ENCODE measurements around the gene ARHGAP21. TPM values are rescaled to one million over a fixed set of nuclear protein-coding genes. Genes with fewer than 3 reads are reported as not detected.
A peak's percentile ranks its signal among the peaks of the same experiment; 100 is the strongest.
"Not testable (repeated sequence)": the region's sequence is repeated elsewhere in the genome, so short reads cannot be mapped to it uniquely, and the experiment has no call there.

ARHGAP21 gene
- polyA plus RNA-seq, 1 donor (not counting 4 experiments of a cell fraction or from before 2014, with no cell fraction given): 78.5 TPM

- FAIRE-seq (no peak), DNase-seq (ENCODE audit: low read depth, low spot score) (no peak)
- Histone ChIP-seq H3K27me3 (ENCODE audit: control insufficient read depth, extremely low read depth, insufficient read depth, low read length) (no peaks in the 10 kb centered on the region), H3K9me3 (ENCODE audit: control insufficient read depth, low read depth, low read length) (no peaks in the 10 kb centered on the region), H3K4me2 (ENCODE audit: control insufficient read depth, extremely low read depth, insufficient read depth, low read depth, low read length) (no peak overlapping the region), H3K9me1 (ENCODE audit: control insufficient read depth, extremely low read depth, insufficient read depth, low read length) (no peaks in the 10 kb centered on the region), H3K27ac (ENCODE audit: control insufficient read depth, insufficient read depth, low read length) (no peak overlapping the region), H3K36me3 (ENCODE audit: control insufficient read depth in 2 of 2, extremely low read depth in 1 of 2, insufficient read depth in 2 of 2, low read length in 2 of 2) (peaks cover 3 to 10% of the 10 kb centered on the region in 2 experiments), H2AFZ (ENCODE audit: control insufficient read depth, low read length) (no peak overlapping the region), H3K79me2 (ENCODE audit: control insufficient read depth, insufficient read depth, low read length) (no peaks in the 10 kb centered on the region), H3K4me3 (ENCODE audit: control insufficient read depth in 2 of 3, extremely low read depth in 1 of 3, insufficient read depth in 2 of 3, low read depth in 1 of 3, low read length in 3 of 3) (no peak overlapping the region), H3K4me1 (ENCODE audit: control insufficient read depth, extremely low read depth, insufficient read depth, low read length) (peaks cover 7% of the 10 kb centered on the region), H4K20me1 (ENCODE audit: control insufficient read depth, extremely low read depth, insufficient read depth, low read length) (no peaks in the 10 kb centered on the region), H3K9ac (ENCODE audit: control insufficient read depth, extremely low read depth, insufficient read depth, low read length) (no peak overlapping the region)
- dilution Hi-C loops (cut with MboI; ENCODE audit: extremely low pct_ligation_motif_present, low sequenced_read_pairs): no loop called here
- TF ChIP-seq CTCF (optimal IDR thresholded peaks at IDR 0.05 in 1 of 3, IDR thresholded peaks at IDR 0.05 in 1 of 3, conservative IDR thresholded peaks at IDR 0.05 in 1 of 3; ENCODE audit: extremely low read depth in 1 of 3, insufficient read depth in 2 of 3, low read length in 3 of 3) (no peak), EZH2 (IDR thresholded peaks at IDR 0.05; ENCODE audit: low read length) (no peak)
Observed at GRCh38 chr10:24622781-24623301, 100.8 kb downstream of the ARHGAP21 start.

- H3K4me2 ChIP-seq (ENCODE audit: control insufficient read depth, extremely low read depth, insufficient read depth, low read depth, low read length); H4K20me1 ChIP-seq (ENCODE audit: control insufficient read depth, extremely low read depth, insufficient read depth, low read length); H3K27ac ChIP-seq (ENCODE audit: control insufficient read depth, insufficient read depth, low read length); H3K27me3 ChIP-seq (ENCODE audit: control insufficient read depth, extremely low read depth, insufficient read depth, low read length); H2AFZ ChIP-seq (ENCODE audit: control insufficient read depth, low read length); H3K9me3 ChIP-seq (ENCODE audit: control insufficient read depth, low read depth, low read length); H3K4me3 ChIP-seq (ENCODE audit: control insufficient read depth in 2 of 3, extremely low read depth in 1 of 3, insufficient read depth in 2 of 3, low read depth in 1 of 3, low read length in 3 of 3); H3K9me1 ChIP-seq (ENCODE audit: control insufficient read depth, extremely low read depth, insufficient read depth, low read length); H3K9ac ChIP-seq (ENCODE audit: control insufficient read depth, extremely low read depth, insufficient read depth, low read length); DNase-seq (ENCODE audit: low read depth, low spot score); H3K79me2 ChIP-seq (ENCODE audit: control insufficient read depth, insufficient read depth, low read length); dilution Hi-C loops (cut with MboI; ENCODE audit: extremely low pct_ligation_motif_present, low sequenced_read_pairs): not testable (repeated sequence)
- peak; percentile 92 for FAIRE-seq
- Histone ChIP-seq H3K36me3 (ENCODE audit: control insufficient read depth in 2 of 2, extremely low read depth in 1 of 2, insufficient read depth in 2 of 2, low read length in 2 of 2) (peaks cover 1 to 11% of the 10 kb centered on the region in 2 experiments), H3K4me1 (ENCODE audit: control insufficient read depth, extremely low read depth, insufficient read depth, low read length) (peaks cover 14% of the 10 kb centered on the region)
Observed at GRCh38 chr10:24621035-24621795, 102.5 kb downstream of the ARHGAP21 start.

- H3K9me1 ChIP-seq (ENCODE audit: control insufficient read depth, extremely low read depth, insufficient read depth, low read length); H3K27ac ChIP-seq (ENCODE audit: control insufficient read depth, insufficient read depth, low read length); H3K9ac ChIP-seq (ENCODE audit: control insufficient read depth, extremely low read depth, insufficient read depth, low read length); H4K20me1 ChIP-seq (ENCODE audit: control insufficient read depth, extremely low read depth, insufficient read depth, low read length); H3K4me2 ChIP-seq (ENCODE audit: control insufficient read depth, extremely low read depth, insufficient read depth, low read depth, low read length); DNase-seq (ENCODE audit: low read depth, low spot score); H3K9me3 ChIP-seq (ENCODE audit: control insufficient read depth, low read depth, low read length); H3K4me3 ChIP-seq (ENCODE audit: control insufficient read depth in 2 of 3, extremely low read depth in 1 of 3, insufficient read depth in 2 of 3, low read depth in 1 of 3, low read length in 3 of 3); H3K79me2 ChIP-seq (ENCODE audit: control insufficient read depth, insufficient read depth, low read length); H2AFZ ChIP-seq (ENCODE audit: control insufficient read depth, low read length); dilution Hi-C loops (cut with MboI; ENCODE audit: extremely low pct_ligation_motif_present, low sequenced_read_pairs); H3K27me3 ChIP-seq (ENCODE audit: control insufficient read depth, extremely low read depth, insufficient read depth, low read length): not testable (repeated sequence)
- FAIRE-seq: peak; percentile 80
- peaks cover 17% of the 10 kb centered on the region for H3K4me1 ChIP-seq (ENCODE audit: control insufficient read depth, extremely low read depth, insufficient read depth, low read length)
- H3K36me3 ChIP-seq (ENCODE audit: control insufficient read depth in 2 of 2, extremely low read depth in 1 of 2, insufficient read depth in 2 of 2, low read length in 2 of 2): peaks cover 1 to 11% of the 10 kb centered on the region in 2 experiments
Observed at GRCh38 chr10:24619994-24620310, 103.7 kb downstream of the ARHGAP21 start.

GRCh38 chr10:24619291-24619993 lies 104.2 kb downstream of the ARHGAP21 start:
- Histone ChIP-seq H3K4me1 (ENCODE audit: control insufficient read depth, extremely low read depth, insufficient read depth, low read length) (peaks cover 17% of the 10 kb centered on the region), H3K36me3 (ENCODE audit: control insufficient read depth in 2 of 2, extremely low read depth in 1 of 2, insufficient read depth in 2 of 2, low read length in 2 of 2) (peaks cover 1 to 11% of the 10 kb centered on the region in 2 experiments)
- dilution Hi-C loops (cut with MboI; ENCODE audit: extremely low pct_ligation_motif_present, low sequenced_read_pairs); H3K4me2 ChIP-seq (ENCODE audit: control insufficient read depth, extremely low read depth, insufficient read depth, low read depth, low read length); H4K20me1 ChIP-seq (ENCODE audit: control insufficient read depth, extremely low read depth, insufficient read depth, low read length); H2AFZ ChIP-seq (ENCODE audit: control insufficient read depth, low read length); H3K9me3 ChIP-seq (ENCODE audit: control insufficient read depth, low read depth, low read length); H3K79me2 ChIP-seq (ENCODE audit: control insufficient read depth, insufficient read depth, low read length); H3K9me1 ChIP-seq (ENCODE audit: control insufficient read depth, extremely low read depth, insufficient read depth, low read length); FAIRE-seq; DNase-seq (ENCODE audit: low read depth, low spot score); H3K27me3 ChIP-seq (ENCODE audit: control insufficient read depth, extremely low read depth, insufficient read depth, low read length); H3K4me3 ChIP-seq (ENCODE audit: control insufficient read depth in 2 of 3, extremely low read depth in 1 of 3, insufficient read depth in 2 of 3, low read depth in 1 of 3, low read length in 3 of 3); H3K27ac ChIP-seq (ENCODE audit: control insufficient read depth, insufficient read depth, low read length); H3K9ac ChIP-seq (ENCODE audit: control insufficient read depth, extremely low read depth, insufficient read depth, low read length): not testable (repeated sequence)
